Pulmonary artery endothelial cell (primary cell): ENCODE measurements around the gene GUCY2F. TPM values are rescaled to one million over a fixed set of nuclear protein-coding genes. Genes with fewer than 3 reads are reported as not detected.

ENCODE experiments used
- DNase-seq: peaks from one replicate; pipeline ENCODE4 v3.0.0-alpha.2; 2011; ENCODE audit warnings: low read depth, low spot score
- total RNA-seq: library from RNA; depleted of rRNA; stranded (reverse); fragments of >200 nt; gene quantifications from 2 replicates; pipeline ENCODE4 v1.2.3, GENCODE V29; 2014

GUCY2F gene
- under 0.01 TPM in 1 of 2 replicates, not detected in the other for total RNA-seq

DNA sequence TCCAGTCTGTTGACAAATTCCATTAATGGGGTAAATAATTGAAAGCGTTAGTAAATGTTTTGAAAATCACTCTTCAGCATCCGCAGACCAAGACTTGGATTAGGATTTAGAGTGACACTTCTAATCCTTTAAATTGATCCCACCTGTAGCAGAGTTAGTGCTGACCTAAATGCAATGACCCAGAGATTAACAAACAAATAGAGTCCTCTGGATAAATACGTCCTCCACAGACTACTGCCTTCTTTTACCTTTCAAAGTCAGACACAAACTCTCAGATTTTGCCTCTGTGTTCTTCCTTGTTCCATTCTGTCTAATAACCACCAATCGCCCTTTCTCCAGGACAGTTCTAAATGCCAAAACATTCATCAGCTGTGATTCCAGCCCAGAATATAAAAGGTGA lies at the start of gene GUCY2F:
Gene GUCY2F (minus strand): TSS at position 101 of the 400 bp plus-strand sequence. CDS start 6,150 bp downstream, outside the sequence.
- DNase-seq: no peak

DNA sequence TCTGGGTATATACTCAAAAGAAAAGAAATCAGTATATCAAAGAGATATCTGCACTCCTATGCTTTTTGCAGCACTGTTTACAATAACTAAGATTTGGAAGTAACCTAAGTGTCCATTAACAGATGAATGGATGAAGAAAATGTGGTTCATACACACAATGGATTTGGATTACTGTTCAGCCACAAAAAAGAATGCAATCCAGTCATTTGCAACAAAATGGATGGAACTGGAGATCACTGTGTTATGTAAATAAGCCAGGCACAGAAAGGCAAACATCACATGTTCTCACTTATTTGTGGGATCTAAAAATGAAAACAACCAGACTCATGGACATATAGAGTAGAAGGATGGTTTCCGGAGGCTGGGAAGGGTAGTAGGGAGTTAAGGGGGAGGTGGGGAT lies 37.1 kb upstream of the GUCY2F start:
- no peak for DNase-seq

DNA sequence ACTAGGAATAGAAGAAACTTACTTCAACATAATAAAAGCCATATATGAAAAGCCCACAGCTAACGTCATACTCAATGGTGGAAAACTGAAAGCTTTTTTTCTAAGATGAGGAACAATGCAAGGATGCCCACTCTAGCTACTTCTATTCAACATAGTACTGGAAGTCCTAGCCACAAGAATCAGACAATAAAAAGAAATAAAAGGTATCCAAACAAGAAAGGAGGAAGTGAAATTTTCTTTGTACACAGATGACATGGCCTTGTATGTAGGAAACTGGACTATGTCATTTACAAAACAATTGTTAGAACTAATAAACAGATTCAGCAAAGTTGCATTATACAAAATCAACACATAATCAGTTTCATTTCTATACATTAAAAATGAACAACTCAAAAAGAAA lies 29.2 kb upstream of the GUCY2F start:
- DNase-seq: no peak

DNA sequence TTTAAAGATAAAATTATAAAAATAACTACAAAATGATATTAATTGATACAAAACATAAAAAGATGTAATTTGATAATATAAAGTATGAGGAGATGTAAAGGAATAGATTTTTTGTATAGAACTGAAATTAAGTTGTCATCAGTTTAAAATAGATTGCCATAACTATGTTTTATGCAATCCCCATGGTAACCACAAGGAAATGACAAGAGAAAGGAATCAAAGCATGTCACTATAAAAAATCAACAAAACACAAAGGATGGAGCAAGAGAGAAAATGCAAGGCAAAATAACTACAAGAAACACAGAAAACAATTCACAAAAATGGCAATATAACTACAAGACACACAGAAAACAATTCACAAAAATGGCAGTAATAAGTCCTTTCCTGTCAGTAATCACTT lies 27.0 kb upstream of the GUCY2F start:
- no peak for DNase-seq

DNA sequence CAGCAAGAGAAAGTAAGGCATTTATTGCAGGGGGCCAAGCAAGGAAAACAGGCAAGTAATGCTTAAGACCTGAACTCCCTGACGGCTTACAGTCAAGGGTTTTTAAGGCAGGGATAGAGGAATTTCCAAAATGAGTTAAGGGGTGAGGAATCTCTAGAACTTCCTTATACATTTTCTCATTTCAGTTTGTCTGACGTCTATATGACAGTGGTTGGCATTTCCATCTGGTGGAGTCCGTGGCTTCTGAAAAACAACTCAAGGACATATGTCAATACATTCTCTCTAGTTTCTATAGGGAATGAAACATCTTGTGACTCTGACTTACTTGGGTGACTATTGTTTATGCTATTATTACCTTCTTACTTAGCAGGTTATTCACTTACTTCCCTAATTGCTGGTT lies 19.3 kb upstream of the GUCY2F start:
- DNase-seq: no peak

DNA sequence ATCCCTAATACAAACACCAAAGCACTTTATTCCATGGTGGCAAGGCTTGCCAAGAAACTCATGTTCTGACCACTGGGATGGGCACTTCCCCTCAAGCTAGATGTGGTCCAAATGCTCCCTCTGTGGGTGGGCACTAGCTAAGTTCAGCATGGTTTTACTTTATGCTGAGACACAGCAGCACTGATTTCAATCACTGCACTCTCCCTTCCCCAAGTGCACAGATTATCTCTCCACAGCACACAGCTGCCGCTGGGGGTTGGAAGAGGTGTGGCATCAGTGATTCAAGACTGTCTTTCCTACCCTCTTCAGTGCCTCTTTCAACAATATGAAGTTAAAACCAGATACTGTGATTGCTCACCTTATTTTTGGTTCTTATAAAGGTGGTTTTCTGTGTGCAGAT lies 16.5 kb upstream of the GUCY2F start:
- no peak for DNase-seq

DNA sequence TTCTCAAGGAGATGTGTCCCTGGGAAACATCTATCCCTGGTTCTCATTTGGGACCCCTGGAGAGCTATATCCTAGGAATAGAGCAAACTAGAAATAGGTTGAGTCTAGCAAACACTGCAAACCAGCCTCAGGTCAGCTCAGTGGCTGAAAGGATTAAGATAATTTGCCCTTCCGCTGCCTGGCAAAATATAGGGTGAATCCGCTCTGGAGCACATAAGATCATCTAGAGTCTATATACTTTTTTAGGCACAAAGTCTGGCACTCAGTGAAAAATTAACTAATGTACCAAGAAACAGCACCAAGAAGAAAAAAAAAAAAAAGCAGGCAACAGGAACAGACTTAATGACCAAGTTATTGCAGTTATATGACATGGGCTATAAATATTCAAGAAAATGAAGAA lies 7.3 kb upstream of the GUCY2F start:
- DNase-seq: no peak

DNA sequence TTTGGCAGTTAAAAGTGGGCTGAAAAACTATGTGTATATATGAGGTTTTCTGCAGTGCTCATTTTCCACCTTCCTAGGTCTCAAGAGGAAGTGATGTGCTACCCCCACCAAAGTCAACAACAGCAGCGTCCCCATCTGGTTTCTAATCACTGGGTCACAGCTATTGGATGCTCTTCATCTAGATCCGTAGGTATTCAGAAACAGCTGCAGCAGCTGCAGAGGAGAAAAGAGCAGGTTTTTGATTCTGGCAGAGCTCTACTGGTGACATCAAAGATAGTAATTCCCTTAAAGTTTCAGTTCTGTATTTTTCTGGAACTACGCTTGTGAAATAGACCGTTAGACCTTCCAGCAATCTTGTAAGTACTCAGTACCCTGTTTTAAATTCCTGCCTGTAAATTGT lies 5.8 kb upstream of the GUCY2F start:
- DNase-seq: no peak

DNA sequence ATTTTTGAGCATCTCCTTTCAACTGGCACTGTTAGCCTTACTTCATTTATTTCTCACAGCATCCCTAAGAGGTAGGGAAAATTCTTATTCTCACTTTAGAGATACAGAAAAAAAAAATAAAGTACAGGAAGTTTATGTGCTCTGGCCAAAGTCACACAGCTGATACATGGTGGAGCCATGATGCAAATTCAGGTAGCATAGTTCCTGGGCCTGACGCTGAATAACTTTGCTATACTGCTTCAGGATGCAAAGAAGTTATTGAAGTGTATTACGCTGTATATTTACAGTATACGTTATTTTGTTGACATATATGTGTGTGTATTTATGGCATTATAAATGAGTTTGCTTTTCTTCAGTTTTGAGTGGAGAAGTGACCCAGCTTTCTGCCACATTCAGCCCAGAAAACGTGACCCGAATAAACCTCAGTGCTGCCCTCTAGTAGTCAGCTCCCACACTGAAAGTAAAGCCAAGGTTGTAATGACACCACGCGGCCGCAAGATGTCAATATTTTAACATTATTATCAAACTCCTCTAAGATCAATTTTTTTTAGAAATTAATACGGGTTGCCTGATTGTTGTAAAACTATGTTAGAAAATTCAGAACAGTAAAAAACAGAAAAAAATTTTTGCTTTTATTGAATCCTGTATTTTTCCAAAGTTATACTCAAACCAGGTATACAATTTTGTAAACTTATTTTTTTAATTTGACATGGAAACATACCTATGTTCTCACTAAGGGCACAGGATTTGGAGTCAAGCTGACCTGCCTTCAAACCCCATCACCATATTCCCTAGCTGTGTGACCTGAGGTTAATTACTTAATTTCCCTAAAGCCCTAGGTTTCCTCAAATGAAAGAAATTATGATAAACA lies 3.8 kb upstream of the GUCY2F start:
- DNase-seq: peak; percentile 26

DNA sequence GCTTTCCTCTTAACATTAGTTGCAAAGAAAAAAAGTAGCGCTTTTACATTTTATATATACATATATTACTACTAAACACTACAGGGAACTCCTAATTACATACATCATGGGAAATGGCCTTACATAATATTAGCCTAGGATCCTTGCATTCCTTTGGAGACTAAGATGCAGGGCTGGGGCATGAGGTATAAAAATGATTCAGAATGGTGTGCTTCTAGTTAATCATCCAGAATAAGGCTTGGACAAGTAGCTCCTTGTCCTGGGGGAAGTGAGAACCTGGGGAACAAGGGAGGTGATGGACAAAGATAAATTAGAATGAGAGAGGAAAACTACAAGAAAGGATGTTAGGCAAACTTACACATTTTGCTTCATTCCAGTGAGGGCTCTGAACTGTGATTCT lies 3.0 kb upstream of the GUCY2F start:
- DNase-seq: no peak

DNA sequence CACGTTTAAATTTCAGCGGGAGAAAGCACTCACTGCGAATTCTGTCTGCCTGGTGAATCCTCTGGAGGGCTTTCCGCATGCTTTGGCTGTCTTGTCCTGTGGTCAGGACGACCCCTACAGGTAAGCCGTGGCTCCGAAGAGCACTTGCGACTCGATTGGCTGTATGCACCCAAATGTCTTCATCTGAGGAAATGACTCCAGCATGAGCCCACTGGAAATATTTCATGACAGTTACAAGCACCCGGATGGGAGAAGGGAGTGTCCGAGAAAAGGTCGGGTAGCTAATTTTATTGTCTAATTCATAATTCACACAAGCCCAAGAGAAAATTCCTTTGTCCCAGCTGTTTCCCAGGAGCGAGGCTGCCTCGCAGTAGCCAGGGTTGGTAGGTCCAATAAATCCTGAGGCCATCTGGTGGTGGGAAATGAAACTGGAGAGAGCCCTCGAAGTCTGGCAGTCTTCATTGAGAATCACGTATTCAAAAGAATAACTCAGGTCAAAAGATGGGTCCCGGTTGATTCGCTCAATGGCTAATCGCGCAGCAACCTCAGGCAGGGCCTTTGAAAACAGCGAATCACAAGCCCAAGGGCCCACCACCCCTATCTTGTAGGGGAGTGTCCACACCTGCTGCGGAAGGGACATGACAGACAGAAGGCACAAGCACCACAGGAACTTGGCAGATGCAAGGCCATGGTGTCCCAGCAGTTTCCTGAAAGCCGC lies 6.6 kb downstream of the GUCY2F start:
- no peak for DNase-seq

DNA sequence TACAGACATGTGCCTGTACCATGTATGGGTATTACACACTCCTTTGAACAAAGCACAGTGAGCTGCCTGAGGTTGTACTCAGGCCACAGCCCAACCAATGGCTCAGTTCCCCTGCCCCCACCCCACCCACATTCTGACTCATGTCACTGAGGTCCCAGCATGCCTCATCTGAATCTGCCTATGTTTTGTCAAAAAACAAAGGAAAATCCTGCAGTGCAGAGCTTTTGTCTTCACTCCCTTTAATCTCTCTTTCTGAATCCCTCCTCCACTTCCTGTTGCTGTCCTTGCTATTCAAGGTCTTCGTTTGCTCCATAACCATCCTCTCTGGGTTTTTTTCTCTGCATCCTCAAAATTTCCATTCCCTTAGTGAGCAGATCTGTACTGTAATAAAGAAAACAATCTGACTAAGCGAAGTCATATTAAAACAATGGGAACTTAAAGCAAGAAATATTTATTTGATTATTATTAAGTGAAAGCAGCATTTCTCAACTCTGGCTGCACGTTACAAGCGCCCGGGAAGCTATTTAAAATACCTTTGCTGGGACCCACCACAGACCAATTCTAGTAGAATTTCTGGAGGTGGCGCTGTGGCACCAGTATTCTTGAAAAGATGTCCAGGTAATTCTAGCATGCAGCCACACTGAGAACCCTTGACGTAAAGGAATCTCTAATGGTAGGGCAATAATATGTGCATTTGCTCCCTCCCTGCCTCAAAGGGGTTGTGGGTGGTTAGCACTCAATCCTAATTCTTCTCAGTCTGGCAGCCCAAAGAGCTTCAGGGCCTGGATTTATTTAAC lies 8.7 kb downstream of the GUCY2F start:
- DNase-seq: no peak

DNA sequence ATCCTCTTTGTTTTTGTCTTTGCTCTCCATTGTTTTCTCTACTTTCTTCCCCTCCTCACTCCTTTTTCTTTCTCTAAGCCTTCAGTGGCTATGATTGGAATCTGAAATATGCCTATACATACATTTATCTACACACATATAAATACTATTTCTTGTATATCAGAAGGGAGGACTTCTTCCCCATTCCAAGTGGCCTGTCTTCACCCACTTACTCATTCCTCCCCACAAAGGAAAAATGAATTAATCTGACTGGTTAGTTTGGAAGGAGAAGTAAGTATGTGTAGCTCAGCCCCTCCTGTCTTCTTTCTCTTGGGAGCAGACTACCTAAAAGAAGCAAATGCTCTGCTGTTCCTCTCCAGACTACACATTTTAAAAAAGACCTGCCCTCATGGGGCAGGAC lies 17.7 kb downstream of the GUCY2F start:
- no peak for DNase-seq

DNA sequence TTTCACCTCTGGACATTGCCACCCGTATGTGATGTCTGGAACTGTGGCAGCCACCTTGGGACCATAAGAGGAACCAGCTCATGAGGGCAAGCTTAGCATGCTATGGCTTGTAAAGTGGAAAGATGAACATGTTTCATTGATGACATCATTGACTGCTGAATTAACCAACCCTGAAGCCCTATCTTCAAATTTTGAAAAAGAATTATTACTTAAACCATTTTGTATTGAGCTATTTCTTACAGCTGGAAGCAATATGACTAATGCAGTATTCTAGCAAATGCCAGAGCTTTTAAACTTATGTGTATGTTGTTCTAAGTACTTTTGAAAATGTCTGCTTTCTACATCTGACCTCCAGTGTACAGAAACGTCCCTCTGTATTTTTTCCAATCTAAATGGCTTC lies 18.1 kb downstream of the GUCY2F start:
- no peak for DNase-seq

DNA sequence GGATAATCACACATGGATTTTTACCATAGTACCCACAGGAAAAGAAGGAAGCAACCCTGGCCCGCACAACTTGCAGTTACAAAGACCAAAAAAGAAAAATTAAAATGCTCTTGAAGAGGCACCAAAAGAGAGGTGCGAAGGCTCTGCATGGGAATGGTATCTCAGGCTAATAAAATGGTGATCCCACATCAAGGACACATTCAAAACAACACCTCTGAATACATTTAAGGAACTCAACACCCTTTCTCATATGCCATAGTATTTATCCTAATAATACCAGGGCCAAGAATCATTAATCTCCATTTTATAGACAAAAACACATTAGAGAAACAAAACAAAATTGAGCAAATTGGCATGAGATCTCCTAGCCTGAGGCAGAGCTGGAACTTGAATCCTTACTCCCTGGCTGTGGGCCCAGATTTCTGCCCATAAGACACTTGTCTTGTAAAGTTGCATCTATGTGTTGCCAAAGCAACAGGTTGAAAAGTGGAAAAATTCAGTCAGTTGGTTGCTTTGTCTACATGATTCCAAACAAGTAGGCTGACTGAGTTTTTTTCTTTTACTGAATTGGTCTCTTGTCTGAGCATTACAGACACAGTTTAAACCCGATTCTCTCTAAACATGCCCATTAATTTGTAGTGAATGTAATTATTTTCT lies 33.5 kb downstream of the GUCY2F start:
- no peak for DNase-seq

DNA sequence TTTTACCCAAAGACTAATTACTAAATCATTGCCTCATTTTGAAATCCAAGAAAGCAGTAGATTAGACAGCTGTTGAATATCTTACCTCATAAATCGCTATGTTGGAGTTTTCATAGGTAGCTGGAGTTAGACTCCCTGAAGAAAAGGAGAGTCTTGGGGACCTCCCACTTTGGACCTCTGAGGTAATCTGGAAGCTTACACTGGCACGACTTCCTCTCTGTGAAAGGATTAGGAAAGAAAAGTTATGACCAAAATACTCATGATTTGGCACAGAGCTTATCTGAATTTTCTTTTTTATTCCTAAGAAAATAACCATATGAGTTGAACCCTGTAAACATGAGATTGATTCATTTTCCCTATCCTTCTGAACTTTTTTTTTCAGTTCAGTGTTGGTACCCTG lies 40.6 kb downstream of the GUCY2F start:
- no peak for DNase-seq

DNA sequence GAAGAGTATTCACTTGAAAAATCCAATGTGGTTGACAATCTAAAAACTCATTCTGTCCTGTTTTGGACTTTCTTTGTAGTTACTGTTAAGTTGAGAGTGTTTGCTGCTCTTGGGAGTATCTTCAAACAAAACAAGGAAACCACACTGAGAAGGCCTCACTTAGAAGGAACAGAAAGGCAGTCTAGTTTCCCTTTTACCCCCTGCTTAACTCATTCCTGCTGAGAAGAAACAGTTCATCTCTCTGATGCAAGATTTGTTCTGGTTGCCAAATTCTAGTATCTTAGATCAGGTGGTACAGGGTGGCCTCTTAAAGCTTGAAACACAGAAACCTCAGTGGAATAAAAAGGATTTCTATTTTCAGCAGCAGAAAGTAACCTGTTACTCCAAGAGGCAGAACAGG lies 41.4 kb downstream of the GUCY2F start:
- DNase-seq: no peak

DNA sequence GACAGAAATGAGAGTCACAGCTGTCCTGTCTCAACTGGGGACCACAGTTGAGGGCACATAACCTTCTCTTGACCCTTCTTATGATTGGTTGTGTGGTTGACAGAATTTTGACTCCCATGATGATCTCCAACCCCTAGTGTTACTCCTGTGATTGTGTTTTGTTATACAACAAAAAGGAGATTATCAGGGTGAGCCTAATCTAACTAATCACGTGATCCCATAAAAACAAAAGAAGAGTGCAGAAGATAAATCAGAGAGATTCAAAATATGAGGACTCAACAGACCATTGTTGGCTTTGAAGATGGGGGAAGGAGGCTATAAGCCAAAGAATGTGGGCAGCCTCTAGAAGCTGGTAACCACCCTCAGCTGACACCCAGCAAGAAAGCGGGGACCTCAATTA lies 72.7 kb downstream of the GUCY2F start:
- DNase-seq: no peak

DNA sequence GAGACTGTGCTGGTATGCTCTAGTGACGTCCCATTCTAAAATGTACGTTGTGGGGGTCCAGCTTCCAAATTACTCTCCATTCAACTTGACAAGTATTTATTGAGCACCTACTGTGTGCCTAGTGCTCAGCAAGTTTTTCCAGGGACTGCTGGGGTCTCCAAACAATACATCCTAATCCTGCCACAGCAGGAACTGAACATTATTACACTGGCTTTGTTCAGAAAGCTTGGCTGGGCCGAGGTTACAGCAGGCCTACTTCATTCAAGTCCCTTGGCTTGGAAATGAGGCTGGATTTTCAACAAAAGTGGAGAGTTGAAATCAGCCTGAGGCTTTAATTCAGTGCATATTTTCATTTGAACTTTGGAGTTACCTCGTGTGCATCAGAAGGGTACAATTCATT lies 78.0 kb downstream of the GUCY2F start:
- no peak for DNase-seq

DNA sequence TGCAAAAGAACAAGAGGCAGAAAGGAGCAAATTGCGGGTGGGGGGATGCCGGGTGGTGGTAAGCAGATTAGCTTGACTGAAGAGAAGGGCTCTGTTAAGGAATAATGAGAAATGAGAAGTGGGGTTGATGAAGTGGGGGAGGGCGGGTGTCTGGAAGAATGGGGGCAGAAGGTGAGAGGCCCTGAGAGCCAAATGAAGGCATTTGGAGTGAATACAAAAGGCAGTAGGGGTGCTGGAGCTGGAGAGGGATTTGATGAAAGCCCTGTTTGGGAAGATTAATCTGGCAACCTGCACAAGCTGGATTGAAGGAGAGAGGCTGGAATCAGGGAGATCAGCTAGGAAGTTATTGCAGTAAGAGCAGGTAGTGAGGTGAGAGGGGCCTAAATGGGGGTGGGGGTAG lies 82.1 kb downstream of the GUCY2F start:
- DNase-seq: no peak

DNA sequence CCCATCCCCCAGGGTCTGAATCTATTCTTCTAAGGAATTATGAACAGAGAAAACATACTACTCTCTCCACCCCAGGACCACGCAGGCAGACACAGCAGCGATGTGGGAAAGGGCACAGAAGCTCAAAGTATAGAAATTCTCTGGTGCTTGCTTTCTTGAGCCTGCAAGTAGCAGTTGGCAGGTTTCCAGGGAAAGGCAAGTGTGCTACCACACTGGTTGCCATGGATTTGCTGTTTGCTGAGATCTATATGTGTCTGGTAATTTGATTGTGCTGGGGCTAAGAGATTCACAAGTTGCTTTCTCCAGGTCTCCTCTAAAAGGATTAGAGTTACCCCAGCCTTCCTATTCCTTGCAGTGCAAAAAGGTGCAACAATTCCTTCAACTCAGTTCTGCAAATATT lies 83.1 kb downstream of the GUCY2F start:
- no peak for DNase-seq

DNA sequence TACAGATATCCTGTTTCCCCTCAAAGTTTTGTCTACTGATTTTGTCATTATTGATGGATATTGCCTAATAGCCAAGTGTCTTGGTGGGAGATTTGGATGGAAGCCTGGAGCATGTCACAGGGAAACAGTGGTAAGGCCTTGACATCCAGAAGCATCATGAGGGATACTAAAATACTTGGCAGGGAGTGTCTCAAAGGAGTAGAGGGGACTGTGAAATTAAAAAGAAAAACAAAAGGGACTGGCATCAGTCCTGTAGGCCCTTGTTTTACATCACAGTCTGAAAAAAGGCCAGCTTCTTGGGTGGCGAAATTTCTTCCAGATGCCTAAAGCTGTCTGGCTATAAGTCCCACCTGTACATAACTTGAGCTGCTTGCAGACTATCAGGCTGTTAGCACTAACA lies 83.8 kb downstream of the GUCY2F start:
- no peak for DNase-seq
